H9 (cell line): ENCODE results near the gene CHPT1. TPM values are rescaled to one million over a fixed set of nuclear protein-coding genes. Genes with fewer than 3 reads are reported as not detected.

Source experiments
- DNase-seq: peaks from one replicate; pipeline ENCODE4 v3.0.0-alpha.2; 2017
- H2AFZ ChIP-seq: one replicate; pipeline ENCODE4 v1.6.1; 2013; ENCODE audit warnings: mild to moderate bottlenecking, low read length, control low read depth, moderate library complexity
- H2AK5ac ChIP-seq: 2 replicates; pipeline ENCODE4 v1.6.1; 2013; ENCODE audit warnings: low read length, control low read depth, mixed read lengths; ENCODE audit not compliant: insufficient read length
- H2BK120ac ChIP-seq: one replicate; pipeline ENCODE4 v1.6.1; 2013; ENCODE audit warnings: low read depth, mild to moderate bottlenecking, low read length, control low read depth, inconsistent platforms; ENCODE audit not compliant: poor library complexity, severe bottlenecking
- H2BK12ac ChIP-seq: 2 replicates; pipeline ENCODE4 v1.6.1; 2013; ENCODE audit warnings: low read length, control low read depth, mixed read lengths, low read depth; ENCODE audit not compliant: insufficient read length
- H2BK15ac ChIP-seq: 2 replicates; pipeline ENCODE4 v1.6.1; 2013; ENCODE audit warnings: low read depth, low read length, control low read depth
- H2BK20ac ChIP-seq: one replicate; pipeline ENCODE4 v1.6.1; 2013; ENCODE audit warnings: low read depth, mild to moderate bottlenecking, low read length, control low read depth, inconsistent platforms; ENCODE audit not compliant: poor library complexity, severe bottlenecking
- H2BK5ac ChIP-seq: 2 replicates; pipeline ENCODE4 v1.6.1; 2013; ENCODE audit warnings: low read length, control low read depth, mixed read lengths; ENCODE audit not compliant: insufficient read length
- H3K14ac ChIP-seq: 2 replicates; pipeline ENCODE4 v1.6.1; 2013; ENCODE audit warnings: low read length, control low read depth; ENCODE audit not compliant: insufficient read depth
- H3K18ac ChIP-seq: 2 replicates; pipeline ENCODE4 v1.6.1; 2013; ENCODE audit warnings: low read depth, mild to moderate bottlenecking, mixed read lengths, low read length, control low read depth; ENCODE audit not compliant: insufficient read length
- H3K23ac ChIP-seq: 2 replicates; pipeline ENCODE4 v1.6.1; 2013; ENCODE audit warnings: low read length, control low read depth, mixed read lengths, low read depth; ENCODE audit not compliant: insufficient read length
- H3K23me2 ChIP-seq: 2 replicates; pipeline ENCODE4 v1.6.1; 2013; ENCODE audit warnings: low read depth, mild to moderate bottlenecking, mixed read lengths, low read length, control low read depth; ENCODE audit not compliant: insufficient read length, poor library complexity, severe bottlenecking
- H3K27ac ChIP-seq: 2 replicates; pipeline ENCODE4 v1.5.1; 2013; ENCODE audit warnings: low read length, control low read depth, mixed read lengths, low read depth; ENCODE audit not compliant: insufficient read length
- H3K27me3 ChIP-seq: 2 replicates; pipeline ENCODE4 v1.6.1; 2013; ENCODE audit warnings: low read length, control low read depth, inconsistent platforms; ENCODE audit not compliant: insufficient read depth
- H3K4ac ChIP-seq: 2 replicates; pipeline ENCODE4 v1.6.1; 2013; ENCODE audit warnings: low read depth, mild to moderate bottlenecking, control low read depth, inconsistent platforms, low read length, moderate library complexity
- H3K4me1 ChIP-seq: 2 replicates; pipeline ENCODE4 v1.6.1; 2013; ENCODE audit warnings: low read length, control low read depth, inconsistent platforms; ENCODE audit not compliant: insufficient read depth
- H3K4me2 ChIP-seq: 2 replicates; pipeline ENCODE4 v1.6.1; 2013; ENCODE audit warnings: low read length, control low read depth, mixed read lengths; ENCODE audit not compliant: insufficient read length, insufficient read depth
- H3K56ac ChIP-seq: 2 replicates; pipeline ENCODE4 v1.6.1; 2013; ENCODE audit warnings: low read depth, mild to moderate bottlenecking, mixed read lengths, low read length, control low read depth; ENCODE audit not compliant: insufficient read length
- H3K79me1 ChIP-seq: 2 replicates; pipeline ENCODE4 v1.6.1; 2013; ENCODE audit warnings: low read depth, mild to moderate bottlenecking, moderate library complexity, low read length, control low read depth, inconsistent platforms; ENCODE audit not compliant: insufficient read depth, poor library complexity, severe bottlenecking
- H3K79me2 ChIP-seq: 2 replicates; pipeline ENCODE4 v1.6.1; 2013; ENCODE audit warnings: low read length, control low read depth, inconsistent platforms; ENCODE audit not compliant: insufficient read depth
- H3K9ac ChIP-seq: 2 replicates; pipeline ENCODE4 v1.6.1; 2013; ENCODE audit warnings: low read length, control low read depth, mixed read lengths; ENCODE audit not compliant: insufficient read length; ENCODE audit errors: extremely low read depth
- H3K9me3 ChIP-seq: one replicate; pipeline ENCODE4 v1.6.1; 2013; ENCODE audit warnings: low read depth, low read length, inconsistent platforms; ENCODE audit not compliant: control insufficient read depth
- H3T11ph ChIP-seq: one replicate; pipeline ENCODE4 v1.6.1; 2013; ENCODE audit warnings: mild to moderate bottlenecking, low read length, control low read depth, inconsistent platforms
- H4K20me1 ChIP-seq: one replicate; pipeline ENCODE4 v1.6.1; 2013; ENCODE audit not compliant: control insufficient read depth, insufficient read length, insufficient read depth
- H4K5ac ChIP-seq: 2 replicates; pipeline ENCODE4 v1.6.1; 2013; ENCODE audit warnings: low read depth, mild to moderate bottlenecking, mixed read lengths, low read length, control low read depth; ENCODE audit not compliant: insufficient read length
- H4K8ac ChIP-seq: replicated peaks from 2 replicates; pipeline ENCODE4 v1.6.1; 2013; ENCODE audit warnings: low read length, control low read depth, mixed read lengths, low read depth; ENCODE audit not compliant: insufficient read length
- H4K91ac ChIP-seq: 2 replicates; pipeline ENCODE4 v1.6.1; 2013; ENCODE audit warnings: low read depth, mild to moderate bottlenecking, moderate library complexity, mixed read lengths, low read length, control low read depth; ENCODE audit not compliant: insufficient read length
- H3K27ac Mint-ChIP-seq, 3 experiments: 2 replicates in 2 of 3; 3 replicates in 1 of 3; pipeline ENCODE4 v1.8.0; 2020 to 2021; ENCODE audit warnings: mixed read lengths in 3 of 3, mild to moderate bottlenecking in 1 of 3, moderate library complexity in 1 of 3
- H3K27me3 Mint-ChIP-seq: 2 replicates; pipeline ENCODE4 v1.8.0; 2021; ENCODE audit warnings: low read depth, mild to moderate bottlenecking, moderate library complexity, mixed read lengths
- H3K36me3 Mint-ChIP-seq, 3 experiments: 2 replicates in 2 of 3; 3 replicates in 1 of 3; pipeline ENCODE4 v1.8.0; 2020 to 2021; ENCODE audit warnings: low read depth in 3 of 3, mixed read lengths in 3 of 3; ENCODE audit not compliant: insufficient read depth in 1 of 3
- H3K4me1 Mint-ChIP-seq, 2 experiments: 2 replicates each; pipeline ENCODE4 v1.8.0; 2020; ENCODE audit warnings: mixed read lengths in 2 of 2
- H3K4me3 Mint-ChIP-seq, 2 experiments: 2 replicates in 1 of 2; 3 replicates in 1 of 2; pipeline ENCODE4 v1.8.0; 2020 to 2021; ENCODE audit warnings: mild to moderate bottlenecking in 2 of 2, mixed read lengths in 2 of 2, moderate library complexity in 1 of 2
- H3K9me3 Mint-ChIP-seq, 2 experiments: 2 replicates in 1 of 2; 3 replicates in 1 of 2; pipeline ENCODE4 v1.8.0; 2020; ENCODE audit warnings: mild to moderate bottlenecking in 2 of 2, mixed read lengths in 2 of 2, moderate library complexity in 1 of 2
- WGBS: extraction: QIAGEN DNeasy Blood & Tissue Kit; methylation state at CpG from one replicate; pipeline ENCODE4 v1.1.7; 2013; ENCODE audit warnings: missing lambda C conversion rate, low lambda C conversion rate, mixed read lengths; ENCODE audit not compliant: insufficient read length; ENCODE audit errors: extremely low coverage; 5-methylcytosine and 5-hydroxymethylcytosine counted together
- total RNA-seq: library from RNA; stranded (reverse); gene quantifications from 2 replicates; pipeline ENCODE4 v1.2.1, GENCODE V29; 2021
- TF ChIP-seq, protein P1 (sequence below): fragments of 200-600 bp; sonication (generic); conservative IDR thresholded peaks from 3 replicates; pipeline ENCODE4 v1.8.0; 2021; ENCODE audit warnings: antibody characterized with exemption, mild to moderate bottlenecking

CHPT1 gene
- total RNA-seq, 1 experiment from 2014 or later: 17.1 TPM

DNA sequence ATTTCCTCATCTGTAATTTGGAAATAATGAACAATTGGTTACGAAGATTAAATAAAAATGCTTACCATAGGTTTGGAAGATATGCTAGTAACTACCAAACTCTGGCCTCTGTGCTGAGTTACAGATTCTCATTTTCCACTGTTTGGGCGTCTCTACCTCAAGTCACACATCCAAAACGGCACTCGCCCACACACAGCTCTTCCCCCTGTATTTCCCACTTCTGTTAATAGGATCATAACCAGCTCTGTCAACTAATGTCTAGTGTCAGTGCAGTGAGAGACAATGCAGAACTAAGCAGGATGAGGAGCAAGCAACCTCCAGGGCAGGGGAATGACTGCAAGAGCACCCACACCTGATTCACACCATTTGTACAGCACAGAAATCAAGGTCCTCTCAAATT is 52.7 kb downstream of the CHPT1 start:
- H2BK5ac ChIP-seq: no peak overlapping the region
- no peak overlapping the region for H2AK5ac ChIP-seq
- no peak overlapping the region for H3K23ac ChIP-seq

More for the DNA sequence above, 52.7 kb downstream of the CHPT1 start:
- Histone ChIP-seq H4K20me1 (no peaks in the 10 kb centered on the region), H2AFZ (no peak overlapping the region), H3K56ac (no peak overlapping the region), H3K79me2 (no peaks in the 10 kb centered on the region), H2BK12ac (no peak overlapping the region), H4K91ac (no peak overlapping the region), H2BK15ac (no peak overlapping the region), H3K79me1 (no peaks in the 10 kb centered on the region), H3K14ac (no peak overlapping the region), H3K23me2 (no peaks in the 10 kb centered on the region), H2BK20ac (no peak overlapping the region), H3T11ph (no peak overlapping the region), H2BK120ac (no peak overlapping the region), H3K27ac (no peak overlapping the region), H3K4me1 (no peaks in the 10 kb centered on the region), H4K5ac (no peak overlapping the region), H3K4ac (no peak overlapping the region), H3K4me2 (no peak overlapping the region), H4K8ac (no peak overlapping the region), H3K18ac (no peak overlapping the region), H3K27me3 (no peaks in the 10 kb centered on the region), H3K9ac (no peak overlapping the region), H3K9me3 (no peaks in the 10 kb centered on the region)
- Mint-ChIP-seq H3K27ac (peak overlapping the region in 2 of 3 experiments; percentile 8 to 41; a peak in 3 of 7 replicates), H3K36me3 (peaks cover 8 to 56% (median 42%) of the 10 kb centered on the region in 3 experiments; a peak in 6 of 7 replicates), H3K4me1 (peaks cover 10 to 11% of the 10 kb centered on the region in 2 experiments), H3K4me3 (no peak overlapping the region), H3K9me3 (no peaks in the 10 kb centered on the region), H3K27me3 (no peaks in the 10 kb centered on the region; the same call in 1 of the 2 replicates)
- TF ChIP-seq, protein P1, sequence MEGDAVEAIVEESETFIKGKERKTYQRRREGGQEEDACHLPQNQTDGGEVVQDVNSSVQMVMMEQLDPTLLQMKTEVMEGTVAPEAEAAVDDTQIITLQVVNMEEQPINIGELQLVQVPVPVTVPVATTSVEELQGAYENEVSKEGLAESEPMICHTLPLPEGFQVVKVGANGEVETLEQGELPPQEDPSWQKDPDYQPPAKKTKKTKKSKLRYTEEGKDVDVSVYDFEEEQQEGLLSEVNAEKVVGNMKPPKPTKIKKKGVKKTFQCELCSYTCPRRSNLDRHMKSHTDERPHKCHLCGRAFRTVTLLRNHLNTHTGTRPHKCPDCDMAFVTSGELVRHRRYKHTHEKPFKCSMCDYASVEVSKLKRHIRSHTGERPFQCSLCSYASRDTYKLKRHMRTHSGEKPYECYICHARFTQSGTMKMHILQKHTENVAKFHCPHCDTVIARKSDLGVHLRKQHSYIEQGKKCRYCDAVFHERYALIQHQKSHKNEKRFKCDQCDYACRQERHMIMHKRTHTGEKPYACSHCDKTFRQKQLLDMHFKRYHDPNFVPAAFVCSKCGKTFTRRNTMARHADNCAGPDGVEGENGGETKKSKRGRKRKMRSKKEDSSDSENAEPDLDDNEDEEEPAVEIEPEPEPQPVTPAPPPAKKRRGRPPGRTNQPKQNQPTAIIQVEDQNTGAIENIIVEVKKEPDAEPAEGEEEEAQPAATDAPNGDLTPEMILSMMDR: no peak
- no CpG with 5 or more reads among the region's 4 CpGs for WGBS
- DNase-seq: no peak
